WTC11 (cell line): ENCODE data around the gene TEX13B.

Experiments
- CREB1 ChIP-seq: sonication (generic); formaldehyde crosslinking; IDR thresholded peaks from 2 replicates; pipeline ENCODE4 v1.8.0; 2023; ENCODE audit warnings: mild to moderate bottlenecking, missing genetic modification reagents
- FOXJ3 ChIP-seq: sonication (generic); formaldehyde crosslinking; IDR thresholded peaks from 2 replicates; pipeline ENCODE4 v1.9.0; 2021; ENCODE audit warnings: missing genetic modification reagents, mild to moderate bottlenecking, borderline replicate concordance
- RELA ChIP-seq: sonication (generic); formaldehyde crosslinking; IDR thresholded peaks from 2 replicates; pipeline ENCODE4 v1.8.1; 2022; ENCODE audit warnings: missing genetic modification reagents, mild to moderate bottlenecking, borderline replicate concordance
- ZBTB21 ChIP-seq: sonication (generic); formaldehyde crosslinking; IDR thresholded peaks from 2 replicates; pipeline ENCODE4 v1.8.1; 2023; ENCODE audit warnings: mild to moderate bottlenecking, missing genetic modification reagents, borderline replicate concordance
- TF ChIP-seq, protein P1 (sequence below): fragments of 200-600 bp; IDR thresholded peaks from 2 replicates; pipeline ENCODE4 v1.8.0; 2022; ENCODE audit warnings: antibody characterized with exemption
- TF ChIP-seq, protein P2 (sequence below): sonication (generic); formaldehyde crosslinking; IDR thresholded peaks from 2 replicates; pipeline ENCODE4 v1.8.0; 2022; ENCODE audit warnings: missing genetic modification reagents
- TF ChIP-seq, protein P3 (sequence below): fragments of 250-450 bp; sonication (Bioruptor Pico); IDR thresholded peaks from 2 replicates; pipeline ENCODE4 v1.9.0; 2021; ENCODE audit warnings: moderate library complexity, mild to moderate bottlenecking, inconsistent platforms, borderline replicate concordance
- TF ChIP-seq, protein P4 (sequence below): sonication (generic); formaldehyde crosslinking; IDR thresholded peaks from 2 replicates; pipeline ENCODE4 v1.8.1; 2023; ENCODE audit warnings: mild to moderate bottlenecking, missing genetic modification reagents
- TF ChIP-seq, protein P5 (sequence below): sonication (generic); formaldehyde crosslinking; IDR thresholded peaks from 2 replicates; pipeline ENCODE4 v1.8.0; 2022; ENCODE audit warnings: mild to moderate bottlenecking, missing genetic modification reagents

DNA sequence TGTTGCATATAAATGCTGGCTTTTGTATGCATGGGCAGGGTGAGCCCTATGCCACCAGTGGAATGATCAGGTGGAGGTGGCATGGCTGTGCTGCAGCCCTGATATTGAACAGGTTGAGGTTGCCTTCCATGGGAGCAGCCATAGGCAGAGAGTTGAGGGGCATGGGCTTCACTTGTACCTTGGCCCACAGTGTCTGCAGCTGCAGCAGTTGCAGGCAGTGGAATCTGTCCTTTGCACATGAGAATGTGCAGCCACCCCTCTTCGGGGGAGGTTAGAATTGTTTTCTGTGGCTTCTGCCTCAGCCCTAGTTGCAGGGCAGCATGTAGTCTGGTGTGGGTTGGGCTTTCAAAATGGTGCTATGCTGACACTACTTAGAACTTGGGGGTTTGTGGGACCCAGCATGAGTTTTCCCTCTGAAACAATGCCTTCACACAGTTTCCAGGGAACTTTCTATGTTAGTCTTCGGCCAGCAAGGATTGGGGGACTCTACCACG lies 37.3 kb upstream of the TEX13B start:
- TF ChIP-seq, protein P1, sequence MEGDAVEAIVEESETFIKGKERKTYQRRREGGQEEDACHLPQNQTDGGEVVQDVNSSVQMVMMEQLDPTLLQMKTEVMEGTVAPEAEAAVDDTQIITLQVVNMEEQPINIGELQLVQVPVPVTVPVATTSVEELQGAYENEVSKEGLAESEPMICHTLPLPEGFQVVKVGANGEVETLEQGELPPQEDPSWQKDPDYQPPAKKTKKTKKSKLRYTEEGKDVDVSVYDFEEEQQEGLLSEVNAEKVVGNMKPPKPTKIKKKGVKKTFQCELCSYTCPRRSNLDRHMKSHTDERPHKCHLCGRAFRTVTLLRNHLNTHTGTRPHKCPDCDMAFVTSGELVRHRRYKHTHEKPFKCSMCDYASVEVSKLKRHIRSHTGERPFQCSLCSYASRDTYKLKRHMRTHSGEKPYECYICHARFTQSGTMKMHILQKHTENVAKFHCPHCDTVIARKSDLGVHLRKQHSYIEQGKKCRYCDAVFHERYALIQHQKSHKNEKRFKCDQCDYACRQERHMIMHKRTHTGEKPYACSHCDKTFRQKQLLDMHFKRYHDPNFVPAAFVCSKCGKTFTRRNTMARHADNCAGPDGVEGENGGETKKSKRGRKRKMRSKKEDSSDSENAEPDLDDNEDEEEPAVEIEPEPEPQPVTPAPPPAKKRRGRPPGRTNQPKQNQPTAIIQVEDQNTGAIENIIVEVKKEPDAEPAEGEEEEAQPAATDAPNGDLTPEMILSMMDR: no peak
- TF ChIP-seq, protein P2, sequence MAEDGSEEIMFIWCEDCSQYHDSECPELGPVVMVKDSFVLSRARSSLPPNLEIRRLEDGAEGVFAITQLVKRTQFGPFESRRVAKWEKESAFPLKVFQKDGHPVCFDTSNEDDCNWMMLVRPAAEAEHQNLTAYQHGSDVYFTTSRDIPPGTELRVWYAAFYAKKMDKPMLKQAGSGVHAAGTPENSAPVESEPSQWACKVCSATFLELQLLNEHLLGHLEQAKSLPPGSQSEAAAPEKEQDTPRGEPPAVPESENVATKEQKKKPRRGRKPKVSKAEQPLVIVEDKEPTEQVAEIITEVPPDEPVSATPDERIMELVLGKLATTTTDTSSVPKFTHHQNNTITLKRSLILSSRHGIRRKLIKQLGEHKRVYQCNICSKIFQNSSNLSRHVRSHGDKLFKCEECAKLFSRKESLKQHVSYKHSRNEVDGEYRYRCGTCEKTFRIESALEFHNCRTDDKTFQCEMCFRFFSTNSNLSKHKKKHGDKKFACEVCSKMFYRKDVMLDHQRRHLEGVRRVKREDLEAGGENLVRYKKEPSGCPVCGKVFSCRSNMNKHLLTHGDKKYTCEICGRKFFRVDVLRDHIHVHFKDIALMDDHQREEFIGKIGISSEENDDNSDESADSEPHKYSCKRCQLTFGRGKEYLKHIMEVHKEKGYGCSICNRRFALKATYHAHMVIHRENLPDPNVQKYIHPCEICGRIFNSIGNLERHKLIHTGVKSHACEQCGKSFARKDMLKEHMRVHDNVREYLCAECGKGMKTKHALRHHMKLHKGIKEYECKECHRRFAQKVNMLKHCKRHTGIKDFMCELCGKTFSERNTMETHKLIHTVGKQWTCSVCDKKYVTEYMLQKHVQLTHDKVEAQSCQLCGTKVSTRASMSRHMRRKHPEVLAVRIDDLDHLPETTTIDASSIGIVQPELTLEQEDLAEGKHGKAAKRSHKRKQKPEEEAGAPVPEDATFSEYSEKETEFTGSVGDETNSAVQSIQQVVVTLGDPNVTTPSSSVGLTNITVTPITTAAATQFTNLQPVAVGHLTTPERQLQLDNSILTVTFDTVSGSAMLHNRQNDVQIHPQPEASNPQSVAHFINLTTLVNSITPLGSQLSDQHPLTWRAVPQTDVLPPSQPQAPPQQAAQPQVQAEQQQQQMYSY (CRISPR knock-in tag): no peak
- TF ChIP-seq RELA (CRISPR knock-in tag) (no peak), ZBTB21 (CRISPR knock-in tag) (no peak), FOXJ3 (CRISPR knock-in tag) (no peak), CREB1 (CRISPR knock-in tag) (no peak)
- TF ChIP-seq, protein P3, sequence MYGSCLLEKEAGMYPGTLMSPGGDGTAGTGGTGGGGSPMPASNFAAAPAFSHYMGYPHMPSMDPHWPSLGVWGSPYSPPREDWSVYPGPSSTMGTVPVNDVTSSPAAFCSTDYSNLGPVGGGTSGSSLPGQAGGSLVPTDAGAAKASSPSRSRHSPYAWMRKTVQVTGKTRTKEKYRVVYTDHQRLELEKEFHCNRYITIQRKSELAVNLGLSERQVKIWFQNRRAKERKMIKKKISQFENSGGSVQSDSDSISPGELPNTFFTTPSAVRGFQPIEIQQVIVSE (CRISPR knock-in tag): no peak
- TF ChIP-seq, protein P4, sequence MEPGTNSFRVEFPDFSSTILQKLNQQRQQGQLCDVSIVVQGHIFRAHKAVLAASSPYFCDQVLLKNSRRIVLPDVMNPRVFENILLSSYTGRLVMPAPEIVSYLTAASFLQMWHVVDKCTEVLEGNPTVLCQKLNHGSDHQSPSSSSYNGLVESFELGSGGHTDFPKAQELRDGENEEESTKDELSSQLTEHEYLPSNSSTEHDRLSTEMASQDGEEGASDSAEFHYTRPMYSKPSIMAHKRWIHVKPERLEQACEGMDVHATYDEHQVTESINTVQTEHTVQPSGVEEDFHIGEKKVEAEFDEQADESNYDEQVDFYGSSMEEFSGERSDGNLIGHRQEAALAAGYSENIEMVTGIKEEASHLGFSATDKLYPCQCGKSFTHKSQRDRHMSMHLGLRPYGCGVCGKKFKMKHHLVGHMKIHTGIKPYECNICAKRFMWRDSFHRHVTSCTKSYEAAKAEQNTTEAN (CRISPR knock-in tag): no peak
- TF ChIP-seq, protein P5, sequence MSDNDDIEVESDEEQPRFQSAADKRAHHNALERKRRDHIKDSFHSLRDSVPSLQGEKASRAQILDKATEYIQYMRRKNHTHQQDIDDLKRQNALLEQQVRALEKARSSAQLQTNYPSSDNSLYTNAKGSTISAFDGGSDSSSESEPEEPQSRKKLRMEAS (CRISPR knock-in tag): no peak
